Esophagus squamous epithelium (tissue), 4 donors: ENCODE measurements around the gene TBR1.

Source experiments
- POLR2A ChIP-seq, 4 donors: fragments of 450-650 bp; IDR thresholded peaks; one replicate each; pipeline ENCODE4 v1.6.1; 2017; ENCODE audit warnings: antibody characterized with exemption in 4 of 4, mild to moderate bottlenecking in 4 of 4, moderate library complexity in 3 of 4
- TF ChIP-seq, protein P1 (sequence below), 6 experiments: fragments of 450-650 bp in 4 of 6; fragments of 200-600 bp in 2 of 6; sonication (generic) in 2 of 6; IDR thresholded peaks; one replicate each; pipeline ENCODE4 v1.5.1; 2016 to 2019; ENCODE audit warnings: antibody characterized with exemption in 6 of 6, mild to moderate bottlenecking in 4 of 6, moderate library complexity in 4 of 6

DNA sequence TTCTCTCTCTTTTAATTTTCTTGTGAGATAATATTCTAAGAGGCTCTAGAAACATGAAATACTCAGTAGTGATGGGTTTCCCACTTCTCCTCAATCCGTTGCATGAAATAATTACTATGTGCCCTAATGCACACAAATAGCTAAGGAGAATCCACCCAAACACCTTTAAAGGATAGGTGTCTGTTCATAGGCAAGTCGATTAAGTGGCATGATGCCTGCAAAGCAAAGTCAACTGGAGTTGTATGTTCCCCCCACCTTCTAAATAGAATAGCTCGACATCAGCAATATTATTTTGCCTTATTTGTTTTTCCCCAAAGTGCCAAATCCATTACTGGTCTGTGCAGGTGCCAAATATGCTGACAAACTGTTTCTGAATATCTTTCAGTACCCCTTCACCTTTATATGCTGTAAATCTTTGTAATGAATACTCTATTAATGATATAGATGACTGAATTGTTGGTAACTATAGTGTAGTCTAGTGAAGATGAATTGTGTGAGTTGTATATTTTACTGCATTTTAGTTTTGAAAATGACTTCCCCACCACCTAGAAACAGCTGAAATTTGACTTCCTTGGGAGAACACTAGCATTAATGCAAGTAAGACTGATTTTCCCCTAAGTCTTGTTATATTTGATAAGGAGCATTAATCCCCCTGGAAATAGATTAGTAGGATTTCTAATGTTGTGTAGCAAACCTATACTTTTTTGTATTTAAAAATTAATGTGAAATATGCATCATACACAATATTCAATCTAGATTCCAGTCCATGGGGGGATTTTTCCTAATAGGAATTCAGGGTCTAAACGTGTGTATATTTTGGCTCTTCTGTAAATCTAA lies 9.0 kb downstream of the TBR1 start:
- TF ChIP-seq, protein P1, sequence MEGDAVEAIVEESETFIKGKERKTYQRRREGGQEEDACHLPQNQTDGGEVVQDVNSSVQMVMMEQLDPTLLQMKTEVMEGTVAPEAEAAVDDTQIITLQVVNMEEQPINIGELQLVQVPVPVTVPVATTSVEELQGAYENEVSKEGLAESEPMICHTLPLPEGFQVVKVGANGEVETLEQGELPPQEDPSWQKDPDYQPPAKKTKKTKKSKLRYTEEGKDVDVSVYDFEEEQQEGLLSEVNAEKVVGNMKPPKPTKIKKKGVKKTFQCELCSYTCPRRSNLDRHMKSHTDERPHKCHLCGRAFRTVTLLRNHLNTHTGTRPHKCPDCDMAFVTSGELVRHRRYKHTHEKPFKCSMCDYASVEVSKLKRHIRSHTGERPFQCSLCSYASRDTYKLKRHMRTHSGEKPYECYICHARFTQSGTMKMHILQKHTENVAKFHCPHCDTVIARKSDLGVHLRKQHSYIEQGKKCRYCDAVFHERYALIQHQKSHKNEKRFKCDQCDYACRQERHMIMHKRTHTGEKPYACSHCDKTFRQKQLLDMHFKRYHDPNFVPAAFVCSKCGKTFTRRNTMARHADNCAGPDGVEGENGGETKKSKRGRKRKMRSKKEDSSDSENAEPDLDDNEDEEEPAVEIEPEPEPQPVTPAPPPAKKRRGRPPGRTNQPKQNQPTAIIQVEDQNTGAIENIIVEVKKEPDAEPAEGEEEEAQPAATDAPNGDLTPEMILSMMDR (IDR thresholded peaks at IDR 0.05): no peak
- TF ChIP-seq POLR2A (IDR thresholded peaks at IDR 0.05): no peak
